Caco-2 (cell line): ENCODE measurements around the gene DCBLD2. TPM values are rescaled to one million over a fixed set of nuclear protein-coding genes. Genes with fewer than 3 reads are reported as not detected.

Source experiments
- BruUV-seq: library from RNA; stranded (reverse); fragments of 400-500 nt; replicated peaks from 2 replicates; lab custom pipeline; 2021; lab: Mats Ljungman, UMichigan
- CTCF ChIA-PET: fragments of 300-600 bp; sonication (Branson Sonifier 250); formaldehyde crosslinking; loops from one replicate; lab custom pipeline; 2022; ENCODE audit warnings: antibody characterized with exemption; lab: Charles Lee
- POLR2A ChIA-PET: fragments of 300-600 bp; sonication (Branson Sonifier 250); formaldehyde crosslinking; loops from one replicate; lab custom pipeline; 2022; ENCODE audit warnings: antibody characterized with exemption; lab: Charles Lee
- DNase-seq, 2 experiments: peaks; one replicate each; pipeline versions ENCODE4 v3.0.0 to v3.0.0-alpha.2; 2020 to 2022
- H3K27me3 ChIP-seq: replicated peaks from 2 replicates; pipeline ENCODE4 v1.6.0; 2011; ENCODE audit warnings: low read length; ENCODE audit not compliant: control insufficient read depth, insufficient read depth
- H3K36me3 ChIP-seq: 2 replicates; pipeline ENCODE4 v1.5.1; 2011; ENCODE audit warnings: low read length; ENCODE audit not compliant: control insufficient read depth, insufficient read depth
- H3K4me1 ChIP-seq: fragments of 250-450 bp; sonication (Bioruptor Pico); 2 replicates; pipeline ENCODE4 v1.5.1; 2020; ENCODE audit warnings: mild to moderate bottlenecking
- H3K4me3 ChIP-seq: 2 replicates; pipeline ENCODE4 v1.5.1; 2011; ENCODE audit warnings: low read depth, mild to moderate bottlenecking, control low read depth, low read length
- H3K9me3 ChIP-seq: fragments of 250-450 bp; sonication (Bioruptor Pico); 2 replicates; pipeline ENCODE4 v1.5.1; 2020; ENCODE audit warnings: mild to moderate bottlenecking, moderate library complexity
- H3K27ac Mint-ChIP-seq: one replicate; pipeline ENCODE4 v1.8.0; 2022; ENCODE audit warnings: mixed read lengths; ENCODE audit not compliant: unreplicated experiment
- H3K27me3 Mint-ChIP-seq: one replicate; pipeline ENCODE4 v1.8.0; 2022; ENCODE audit warnings: mixed read lengths; ENCODE audit not compliant: insufficient read depth, unreplicated experiment
- H3K36me3 Mint-ChIP-seq: one replicate; pipeline ENCODE4 v1.8.0; 2022; ENCODE audit warnings: mild to moderate bottlenecking, mixed read lengths; ENCODE audit not compliant: insufficient read depth, unreplicated experiment
- H3K4me1 Mint-ChIP-seq: one replicate; pipeline ENCODE4 v1.8.0; 2022; ENCODE audit warnings: low read depth, mixed read lengths; ENCODE audit not compliant: unreplicated experiment
- H3K4me3 Mint-ChIP-seq: one replicate; pipeline ENCODE4 v1.8.0; 2022; ENCODE audit warnings: mild to moderate bottlenecking, moderate library complexity, mixed read lengths; ENCODE audit not compliant: unreplicated experiment
- H3K9me3 Mint-ChIP-seq: one replicate; pipeline ENCODE4 v1.8.0; 2022; ENCODE audit warnings: mixed read lengths; ENCODE audit not compliant: unreplicated experiment
- intact Hi-C: fragments of 100-400 bp; cut with micrococcal nuclease; formaldehyde crosslinking; loops from one replicate; pipeline ENCODE4 v1.10.0; 2022; ENCODE audit not compliant: unreplicated experiment
- total RNA-seq: library from RNA; stranded (reverse); gene quantifications from 2 replicates; pipeline ENCODE4 v1.2.3, GENCODE V29; 2022
- TF ChIP-seq, protein P1 (sequence below), 2 experiments: fragments of 200-600 bp in 1 of 2; IDR thresholded peaks; 1 replicate in 1 of 2; 2 replicates in 1 of 2; pipeline versions ENCODE4 v1.5.1 to v1.8.0; 2011 to 2022; ENCODE audit warnings: antibody characterized with exemption in 1 of 2, control low read depth in 1 of 2, inconsistent platforms in 1 of 2, low read depth in 1 of 2, low read length in 1 of 2, mild to moderate bottlenecking in 1 of 2, moderate library complexity in 1 of 2; ENCODE audit not compliant: insufficient read depth in 1 of 2, severe bottlenecking in 1 of 2, unreplicated experiment in 1 of 2

Gene DCBLD2
- total RNA-seq, 1 experiment from 2014 or later: 53.0 TPM

DNA sequence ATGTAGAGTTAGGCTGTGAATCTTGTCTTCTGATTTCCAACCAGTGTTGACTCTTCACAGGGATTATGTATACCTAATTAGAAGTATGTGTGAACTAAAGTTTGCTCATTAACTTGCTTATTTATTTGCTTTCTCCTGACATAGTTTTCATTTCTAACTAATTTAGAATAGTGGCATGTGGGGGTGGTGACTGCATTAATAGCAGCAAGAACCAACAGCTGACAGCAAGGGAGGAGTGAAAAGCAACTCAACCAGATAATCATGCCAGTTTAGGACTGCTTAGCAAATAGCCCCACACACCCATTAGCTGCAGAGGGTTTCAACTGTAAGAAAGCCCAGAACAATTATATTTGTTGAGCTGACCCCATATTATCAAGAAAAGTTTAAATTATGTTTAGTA is 134.6 kb downstream of the DCBLD2 start:
- Mint-ChIP-seq H3K36me3 (peaks cover 45% of the 10 kb centered on the region), H3K9me3 (no peaks in the 10 kb centered on the region), H3K27ac (no peak overlapping the region), H3K4me3 (no peak overlapping the region), H3K4me1 (peaks cover 20% of the 10 kb centered on the region), H3K27me3 (no peaks in the 10 kb centered on the region)
- Histone ChIP-seq H3K9me3 (no peaks in the 10 kb centered on the region), H3K36me3 (no peaks in the 10 kb centered on the region; the same call in 1 of the 2 replicates), H3K4me3 (no peak overlapping the region), H3K4me1 (peaks cover 19% of the 10 kb centered on the region), H3K27me3 (no peaks in the 10 kb centered on the region)
- BruUV-seq: no TSS peak
- TF ChIP-seq, protein P1, sequence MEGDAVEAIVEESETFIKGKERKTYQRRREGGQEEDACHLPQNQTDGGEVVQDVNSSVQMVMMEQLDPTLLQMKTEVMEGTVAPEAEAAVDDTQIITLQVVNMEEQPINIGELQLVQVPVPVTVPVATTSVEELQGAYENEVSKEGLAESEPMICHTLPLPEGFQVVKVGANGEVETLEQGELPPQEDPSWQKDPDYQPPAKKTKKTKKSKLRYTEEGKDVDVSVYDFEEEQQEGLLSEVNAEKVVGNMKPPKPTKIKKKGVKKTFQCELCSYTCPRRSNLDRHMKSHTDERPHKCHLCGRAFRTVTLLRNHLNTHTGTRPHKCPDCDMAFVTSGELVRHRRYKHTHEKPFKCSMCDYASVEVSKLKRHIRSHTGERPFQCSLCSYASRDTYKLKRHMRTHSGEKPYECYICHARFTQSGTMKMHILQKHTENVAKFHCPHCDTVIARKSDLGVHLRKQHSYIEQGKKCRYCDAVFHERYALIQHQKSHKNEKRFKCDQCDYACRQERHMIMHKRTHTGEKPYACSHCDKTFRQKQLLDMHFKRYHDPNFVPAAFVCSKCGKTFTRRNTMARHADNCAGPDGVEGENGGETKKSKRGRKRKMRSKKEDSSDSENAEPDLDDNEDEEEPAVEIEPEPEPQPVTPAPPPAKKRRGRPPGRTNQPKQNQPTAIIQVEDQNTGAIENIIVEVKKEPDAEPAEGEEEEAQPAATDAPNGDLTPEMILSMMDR (IDR thresholded peaks at IDR 0.05; ENCODE audit: insufficient read depth in 1 of 2, low read depth in 1 of 2, low read length in 1 of 2, severe bottlenecking in 1 of 2, unreplicated experiment in 1 of 2): no peak
- POLR2A ChIA-PET: no interaction called here
- DNase-seq: no peak
- CTCF ChIA-PET: no interaction called here
- intact Hi-C loops: no loop called here

DNA sequence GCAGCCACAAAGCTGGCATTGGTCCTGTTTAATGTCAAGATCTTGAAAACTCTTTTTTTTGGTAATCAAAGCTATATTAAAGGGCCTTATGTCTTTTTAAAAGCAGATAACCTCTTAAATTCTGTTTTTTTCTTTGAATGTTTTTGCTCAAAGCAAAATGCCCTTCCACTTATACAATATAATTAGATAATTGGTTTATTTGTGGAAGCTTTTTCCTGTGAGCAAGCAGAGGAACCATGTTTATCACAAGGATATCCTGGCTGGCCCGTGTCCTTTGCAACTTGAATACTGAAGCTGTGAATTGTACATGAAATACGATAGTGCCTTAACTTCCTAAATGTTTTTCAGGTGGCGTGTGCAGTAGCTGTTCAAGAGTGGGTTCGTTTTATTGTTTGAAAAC is 135.8 kb downstream of the DCBLD2 start:
- H3K9me3 ChIP-seq: no peaks in the 10 kb centered on the region
- ChIA-PET CTCF (no interaction called here), POLR2A (no interaction called here)
- H3K9me3 Mint-ChIP-seq: no peaks in the 10 kb centered on the region
- H3K4me3 ChIP-seq: no peak overlapping the region
- H3K4me1 Mint-ChIP-seq: peaks cover 20% of the 10 kb centered on the region
- TF ChIP-seq, protein P1 (IDR thresholded peaks at IDR 0.05; ENCODE audit: insufficient read depth in 1 of 2, low read depth in 1 of 2, low read length in 1 of 2, severe bottlenecking in 1 of 2, unreplicated experiment in 1 of 2): no peak
- no peaks in the 10 kb centered on the region for H3K27me3 ChIP-seq
- no TSS peak for BruUV-seq
- H3K27ac Mint-ChIP-seq: no peak overlapping the region
- peaks cover 12% of the 10 kb centered on the region for H3K4me1 ChIP-seq
- no peak for DNase-seq
- intact Hi-C loops: no loop called here
- peaks cover 47% of the 10 kb centered on the region for H3K36me3 Mint-ChIP-seq
- no peak overlapping the region for H3K4me3 Mint-ChIP-seq
- no peaks in the 10 kb centered on the region for H3K27me3 Mint-ChIP-seq
- H3K36me3 ChIP-seq: no peaks in the 10 kb centered on the region; the same call in 1 of the 2 replicates

DNA sequence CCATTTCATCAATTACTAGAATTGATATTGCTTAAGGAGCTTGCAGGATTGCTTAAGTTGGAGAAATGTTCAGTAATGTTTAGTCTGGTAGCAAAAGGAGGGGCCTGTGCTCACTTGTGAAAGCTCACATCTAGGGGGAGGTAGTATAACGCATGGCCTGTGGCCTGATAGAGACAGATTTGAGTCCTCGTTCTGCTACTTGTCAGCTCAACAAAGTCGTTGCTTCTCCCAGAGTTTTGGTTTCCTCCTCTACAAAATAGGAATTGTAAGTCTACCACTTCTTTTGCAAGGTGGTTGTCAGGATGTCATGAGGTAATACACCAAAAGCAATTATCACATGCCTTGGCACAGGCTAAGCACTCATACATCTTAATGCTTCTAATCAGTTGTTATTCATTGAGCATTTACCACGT is 137.0 kb downstream of the DCBLD2 start:
- H3K36me3 ChIP-seq: no peaks in the 10 kb centered on the region; the same call in 1 of the 2 replicates
- Mint-ChIP-seq H3K36me3 (peaks cover 44% of the 10 kb centered on the region), H3K27me3 (no peaks in the 10 kb centered on the region), H3K27ac (no peak overlapping the region), H3K4me1 (peaks cover 24% of the 10 kb centered on the region), H3K4me3 (no peak overlapping the region), H3K9me3 (no peaks in the 10 kb centered on the region)
- no peaks in the 10 kb centered on the region for H3K9me3 ChIP-seq
- intact Hi-C loops: no loop called here
- peaks cover 12% of the 10 kb centered on the region for H3K4me1 ChIP-seq
- H3K27me3 ChIP-seq: no peaks in the 10 kb centered on the region
- ChIA-PET CTCF (interaction anchor here (0.6 to 1.0 kb wide), 2 partner anchors 33 to 184 kb away, joined by 3 read pairs; no protein-coding TSS in a partner anchor), POLR2A (no interaction called here)
- DNase-seq: no peak
- BruUV-seq: no TSS peak
- TF ChIP-seq, protein P1 (IDR thresholded peaks at IDR 0.05; ENCODE audit: insufficient read depth in 1 of 2, low read depth in 1 of 2, low read length in 1 of 2, severe bottlenecking in 1 of 2, unreplicated experiment in 1 of 2): no peak
- no peak overlapping the region for H3K4me3 ChIP-seq
